HepG2 (cell line): ENCODE measurements around the gene ABHD4. TPM values are rescaled to one million over a fixed set of nuclear protein-coding genes. Genes with fewer than 3 reads are reported as not detected.

Experiments used
- CBFB ChIP-seq: sonication (generic); formaldehyde crosslinking; IDR thresholded peaks from 2 replicates; pipeline ENCODE4 v1.4.0; 2020; ENCODE audit warnings: missing genetic modification reagents
- CHD4 ChIP-seq: fragments of 200-600 bp; sonication (generic); IDR thresholded peaks from 2 replicates; pipeline ENCODE4 v1.7.0; 2017; ENCODE audit warnings: mild to moderate bottlenecking, low read length, borderline replicate concordance
- FOXA3 ChIP-seq: IDR thresholded peaks from 2 replicates; pipeline ENCODE4 v1.6.1; 2016; ENCODE audit warnings: missing genetic modification reagents, missing compliant biosample characterization
- FOXK1 ChIP-seq: sonication (generic); formaldehyde crosslinking; IDR thresholded peaks from 2 replicates; pipeline ENCODE4 v1.4.0; 2020; ENCODE audit warnings: low read depth, missing genetic modification reagents, borderline replicate concordance
- KMT2A ChIP-seq: sonication (generic); formaldehyde crosslinking; IDR thresholded peaks from 2 replicates; pipeline ENCODE4 v1.4.0; 2020; ENCODE audit warnings: missing genetic modification reagents
- NCOA2 ChIP-seq: sonication (generic); formaldehyde crosslinking; IDR thresholded peaks from 2 replicates; pipeline ENCODE4 v1.8.0; 2022; ENCODE audit warnings: inconsistent platforms
- NR2F6 ChIP-seq, 2 experiments: IDR thresholded peaks; 2 replicates each; pipeline ENCODE4 v1.6.1; 2016; ENCODE audit warnings: antibody characterized with exemption in 1 of 2, mild to moderate bottlenecking in 1 of 2
- PLRG1 ChIP-seq: fragments of 450-650 bp; conservative IDR thresholded peaks from 2 replicates; pipeline ENCODE4 v1.6.1; 2016
- PRDM15 ChIP-seq: sonication (generic); formaldehyde crosslinking; IDR thresholded peaks from 2 replicates; pipeline ENCODE4 v1.4.0; 2020; ENCODE audit warnings: missing genetic modification reagents
- RFXAP ChIP-seq: sonication (generic); formaldehyde crosslinking; IDR thresholded peaks from 2 replicates; pipeline ENCODE4 v1.4.0; 2020; ENCODE audit warnings: missing genetic modification reagents, borderline replicate concordance
- SRSF9 ChIP-seq: fragments of 200-400 bp; formaldehyde crosslinking; IDR thresholded peaks from 2 replicates; pipeline ENCODE4 v1.6.1; 2018; ENCODE audit warnings: borderline replicate concordance, mild to moderate bottlenecking, low read depth, low read length; ENCODE audit not compliant: insufficient read depth, poor library complexity, severe bottlenecking
- ZNF280D ChIP-seq: sonication (generic); formaldehyde crosslinking; IDR thresholded peaks from 2 replicates; pipeline ENCODE4 v1.5.1; 2020; ENCODE audit warnings: mild to moderate bottlenecking, missing genetic modification reagents
- ZNF281 ChIP-seq: sonication (generic); formaldehyde crosslinking; IDR thresholded peaks from 2 replicates; pipeline ENCODE4 v1.4.0; 2020; ENCODE audit warnings: missing genetic modification reagents, borderline replicate concordance
- ZNF335 ChIP-seq: sonication (generic); formaldehyde crosslinking; IDR thresholded peaks from 2 replicates; pipeline ENCODE4 v1.4.0; 2020; ENCODE audit warnings: missing genetic modification reagents
- ZNF382 ChIP-seq: sonication (generic); formaldehyde crosslinking; IDR thresholded peaks from 2 replicates; pipeline ENCODE4 v1.5.0; 2020; ENCODE audit warnings: missing genetic modification reagents, mild to moderate bottlenecking, borderline replicate concordance
- ZNF530 ChIP-seq: sonication (generic); formaldehyde crosslinking; IDR thresholded peaks from 2 replicates; pipeline ENCODE4 v1.5.0; 2020; ENCODE audit warnings: low read depth, mild to moderate bottlenecking, missing genetic modification reagents
- ZNF749 ChIP-seq: sonication (generic); formaldehyde crosslinking; IDR thresholded peaks from 2 replicates; pipeline ENCODE4 v1.8.0; 2022; ENCODE audit warnings: mild to moderate bottlenecking, missing genetic modification reagents, moderate library complexity, borderline replicate concordance
- polyA plus RNA-seq, 8 experiments: library from polyadenylated mRNA; depleted of rRNA in 3 of 8; stranded (reverse) in 7 of 8; unstranded in 1 of 8; fragments of >200 nt; fragmentation: Illumina TruSeq in 4 of 8; extraction: Trizol in 4 of 8; gene quantifications; 2 replicates each; pipeline versions ENCODE4 v1.2.1 to v1.2.3, GENCODE V29; 2011 to 2016; ENCODE audit warnings: low read depth in 4 of 8, missing spikeins in 1 of 8, mixed read lengths in 1 of 8; ENCODE audit not compliant: insufficient read depth in 1 of 8
- total RNA-seq, 5 experiments: library from RNA; depleted of rRNA; stranded (reverse); fragments of >200 nt; fragmentation: Illumina TruSeq; extraction: Trizol; gene quantifications; 2 replicates each; pipeline ENCODE4 v1.2.3, GENCODE V29; 2016; ENCODE audit warnings: low read depth in 1 of 5

The ABHD4 gene
- total and polyA plus RNA-seq, 2 of the 13 experiments (the other 11 are each of a cell fraction or from before 2014, with no cell fraction given): 16.1 to 47.5 TPM

- TF ChIP-seq FOXA3 (CRISPR knock-in tag) (peak; percentile 22; the same call in 1 of the 2 replicates), ZNF281 (CRISPR knock-in tag) (no peak), SRSF9 (no peak), KMT2A (CRISPR knock-in tag) (0 out of 2 replicates have a peak, but pooled peaks have one; percentile 30), CHD4 (peak; percentile 73; the same call in 1 of the 2 replicates), PLRG1 (no peak), NCOA2 (CRISPR knock-in tag) (0 out of 2 replicates have a peak, but pooled peaks have one; percentile 7), ZNF335 (peak; percentile 21; the same call in 1 of the 2 replicates), FOXK1 (CRISPR knock-in tag) (0 out of 2 replicates have a peak, but pooled peaks have one; percentile 3), ZNF530 (CRISPR knock-in tag) (no peak), PRDM15 (CRISPR knock-in tag) (no peak), CBFB (CRISPR knock-in tag) (no peak), RFXAP (CRISPR knock-in tag) (peak; percentile 26; the same call in 1 of the 2 replicates), ZNF749 (peak; percentile 11; the same call in 1 of the 2 replicates), NR2F6 (IDR thresholded peaks at IDR 0.05) (no peak), NR2F6 (CRISPR knock-in tag; IDR thresholded peaks at IDR 0.05) (no peak), ZNF280D (CRISPR knock-in tag) (0 out of 2 replicates have a peak, but pooled peaks have one; percentile 49), ZNF382 (CRISPR knock-in tag) (no peak)
Observed at GRCh38 chr14:22597265-22597664, 835 bp upstream of the ABHD4 start (continued).
